HG02973 (cell line): ENCODE measurements around the gene BATF3.
"Not testable (repeated sequence)": the region's sequence is repeated elsewhere in the genome, so short reads cannot be mapped to it uniquely, and the experiment has no call there.

Experiments
- ATAC-seq: cut with Tn5 transposase; IDR thresholded peaks from one replicate; pipeline ENCODE4 v1.9.1; 2021; ENCODE audit warnings: moderate library complexity; ENCODE audit not compliant: unreplicated experiment

BATF3 gene

DNA sequence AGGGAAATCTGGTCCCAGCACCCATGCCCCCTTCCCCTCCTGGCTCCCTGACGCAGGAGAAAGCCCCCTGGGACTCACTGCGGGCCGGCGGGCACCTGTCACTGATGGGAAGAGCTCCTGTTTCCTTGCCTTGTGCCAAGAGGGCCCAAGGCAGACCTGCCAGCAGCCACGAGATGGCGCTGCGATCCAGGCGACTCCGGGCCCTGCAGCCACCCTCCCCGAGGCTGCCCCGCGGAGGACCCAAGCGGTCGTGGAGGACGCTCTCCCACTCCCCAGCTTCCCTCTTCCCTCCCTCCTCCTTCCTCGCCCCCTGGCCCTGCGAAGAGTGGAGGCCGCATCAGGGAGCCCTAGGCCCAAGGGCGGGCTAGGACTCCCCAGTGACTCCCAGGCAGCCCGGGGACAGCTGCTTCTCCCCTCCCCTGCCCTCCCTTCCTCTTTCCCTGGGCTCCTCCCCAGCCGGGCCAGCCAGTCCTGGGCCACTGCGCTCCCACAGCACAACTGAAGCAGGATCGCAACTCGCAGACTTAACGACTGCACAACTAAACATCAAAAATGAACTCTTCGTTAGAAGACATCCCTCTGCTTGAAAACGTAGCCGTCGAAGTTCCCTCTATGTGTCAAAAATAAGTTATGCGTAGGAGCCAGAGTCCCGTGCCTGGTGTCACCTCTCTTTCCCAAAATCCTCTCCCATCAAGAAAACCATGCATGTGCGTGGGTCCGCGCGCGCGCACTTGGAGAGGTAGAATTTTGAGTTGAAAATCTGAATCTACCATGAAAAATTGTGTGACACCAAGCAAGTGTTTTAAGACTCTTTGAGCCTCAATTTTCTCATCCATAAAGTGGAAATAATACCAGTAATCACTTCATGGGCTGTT is 34.2 kb downstream of the BATF3 start:
- peak; percentile 92 for ATAC-seq

DNA sequence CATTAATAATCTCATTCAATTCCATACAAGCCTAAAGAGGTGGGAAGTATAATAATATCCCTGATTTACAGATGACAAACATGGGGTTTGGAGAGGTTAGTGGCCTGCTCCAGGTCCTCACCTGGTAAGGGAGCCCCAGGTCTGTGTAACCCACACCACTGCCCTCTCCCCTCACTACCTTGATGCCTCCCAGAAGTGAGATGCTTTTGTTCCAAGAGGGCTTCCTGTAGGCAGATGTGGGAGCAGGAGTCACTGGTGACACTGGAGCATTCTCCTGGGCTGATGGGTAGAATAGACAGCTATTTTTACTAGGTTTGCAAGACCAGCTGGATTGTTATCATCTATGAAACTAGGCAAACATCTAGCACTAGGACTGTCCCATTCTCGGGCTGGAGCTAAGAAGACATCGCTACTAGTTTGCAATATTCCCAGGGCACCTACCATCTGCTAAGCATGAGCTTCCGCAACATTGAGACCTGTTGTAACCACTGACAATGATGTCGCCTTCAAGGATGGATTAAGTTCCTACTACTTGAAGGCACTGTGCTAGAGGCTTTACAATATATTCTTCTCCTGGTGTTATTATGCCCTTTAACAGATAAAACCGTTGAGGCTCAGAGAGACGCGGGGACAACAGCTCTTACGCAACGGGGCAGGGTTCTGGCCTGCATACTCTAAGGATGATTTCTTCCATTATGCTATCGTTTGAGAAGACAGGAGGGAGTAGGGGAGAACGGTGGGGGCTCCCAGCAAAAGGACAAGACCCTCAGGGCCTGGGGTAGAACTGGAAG is 35.0 kb downstream of the BATF3 start:
- ATAC-seq = no peak

- ATAC-seq = not testable (repeated sequence)
Measured at GRCh38 chr1:212658250-212658649, 41.4 kb downstream of the BATF3 start.

GRCh38 chr1:212656730-212657129 is 42.9 kb downstream of the BATF3 start:
- ATAC-seq = no peak

DNA sequence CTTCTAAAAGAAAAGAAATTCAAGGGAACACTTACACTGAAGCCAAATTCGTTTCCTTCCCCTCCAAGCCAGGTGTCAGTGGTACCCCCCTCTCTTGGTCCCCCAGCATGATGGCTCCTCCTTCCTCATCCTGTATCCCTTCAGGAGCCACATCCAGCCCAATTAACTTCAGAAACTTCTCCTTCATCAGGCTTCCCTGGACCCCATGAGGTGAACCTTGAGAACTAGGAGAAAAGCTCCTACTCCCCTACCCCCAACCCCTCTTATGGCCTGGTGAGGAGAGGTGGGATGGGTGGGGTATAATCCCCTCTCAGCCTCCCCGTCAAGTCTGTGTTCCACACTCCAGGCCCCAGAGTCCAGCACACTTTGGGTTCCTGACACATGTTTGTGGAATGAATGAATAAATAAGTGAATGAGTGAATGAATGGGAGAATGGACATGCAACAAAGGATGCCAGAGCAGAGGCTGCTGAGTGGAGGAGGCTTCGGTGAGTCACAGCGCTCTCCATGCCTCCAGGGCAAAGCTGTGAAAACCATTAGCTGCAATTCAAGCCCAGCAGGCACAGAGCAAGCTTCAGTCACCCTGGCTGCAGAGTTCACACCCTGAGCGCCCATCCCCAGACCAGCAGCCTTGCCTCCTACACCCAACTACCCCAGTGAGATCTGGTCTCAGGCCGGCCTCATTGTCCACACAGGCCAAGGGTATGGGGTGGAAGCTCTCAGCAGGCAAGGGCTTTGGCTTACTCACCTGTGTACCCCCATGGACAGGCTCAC is 43.8 kb downstream of the BATF3 start:
- no peak for ATAC-seq

GRCh38 chr1:212652609-212653008 is 47.0 kb downstream of the BATF3 start:
- ATAC-seq = no peak

- ATAC-seq = no peak
Measured at GRCh38 chr1:212651977-212652376, 47.7 kb downstream of the BATF3 start.

GRCh38 chr1:212651521-212651920 is 48.1 kb downstream of the BATF3 start:
- no peak for ATAC-seq

- ATAC-seq = no peak
Measured at GRCh38 chr1:212650228-212650627, 49.4 kb downstream of the BATF3 start.

DNA sequence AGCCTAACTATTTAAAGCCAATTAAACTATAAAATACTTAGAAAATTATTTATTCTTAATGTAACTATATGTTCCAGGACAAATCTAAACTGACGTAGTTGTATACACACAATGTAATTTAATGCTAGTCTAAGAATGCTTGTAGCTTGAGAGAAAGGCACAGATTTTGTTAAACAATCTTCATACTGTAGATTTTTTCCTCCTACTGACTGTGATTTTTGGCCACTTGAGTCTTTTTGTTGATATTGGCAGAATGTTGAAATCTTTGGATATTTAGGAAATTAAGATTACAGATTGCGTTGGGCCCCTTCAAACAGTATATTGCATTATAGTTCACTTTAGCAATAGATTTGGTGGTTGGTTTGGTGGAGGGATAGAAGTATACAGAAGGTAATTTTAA is 50.6 kb downstream of the BATF3 start:
- ATAC-seq = no peak

- no peak for ATAC-seq
Measured at GRCh38 chr1:212648431-212648830, 51.2 kb downstream of the BATF3 start.

DNA sequence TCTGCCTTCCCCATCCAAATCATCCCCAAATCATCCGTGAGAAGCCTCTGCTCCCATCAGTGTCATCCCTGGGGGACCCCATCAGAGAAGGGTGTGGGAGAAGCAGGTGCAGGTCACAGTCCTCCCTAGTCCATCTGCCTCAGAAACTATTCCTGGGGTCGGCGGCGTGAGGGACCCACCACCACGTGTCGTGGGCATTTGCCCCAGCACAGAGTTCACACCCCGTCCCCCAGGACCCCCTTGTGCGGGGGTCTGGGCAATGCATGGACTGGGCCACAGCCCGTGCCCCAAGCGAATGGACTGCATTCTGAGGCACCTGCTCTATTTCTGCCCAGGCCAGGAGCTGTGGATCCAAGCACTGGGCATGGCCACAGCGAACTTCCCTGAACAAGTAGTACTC is 52.6 kb downstream of the BATF3 start:
- no peak for ATAC-seq

- ATAC-seq = no peak
Measured at GRCh38 chr1:212646588-212646987, 53.1 kb downstream of the BATF3 start.

GRCh38 chr1:212645546-212646543 is 53.8 kb downstream of the BATF3 start:
- ATAC-seq = no peak

GRCh38 chr1:212644866-212645545 is 54.6 kb downstream of the BATF3 start:
- no peak for ATAC-seq

- ATAC-seq = no peak
Measured at GRCh38 chr1:212643877-212644276, 55.8 kb downstream of the BATF3 start.

DNA sequence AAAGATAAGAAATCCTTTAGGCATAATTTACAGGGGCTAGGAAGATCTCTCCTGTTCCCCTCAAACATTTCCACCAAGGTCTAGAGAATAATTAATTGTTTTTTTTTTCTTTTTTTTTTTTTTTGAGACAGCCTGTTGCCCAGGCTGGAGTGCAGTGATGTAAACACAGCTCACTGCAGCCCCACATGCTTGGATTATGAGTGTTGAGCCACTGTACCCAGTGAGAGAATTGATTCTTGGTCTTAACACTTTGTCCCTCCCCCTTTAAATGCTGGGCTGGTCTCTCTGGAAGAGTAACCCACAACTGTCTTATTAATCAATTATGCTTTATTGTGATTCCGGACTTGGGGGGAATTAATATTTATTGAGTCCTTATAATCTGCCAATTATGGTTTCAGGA is 57.7 kb downstream of the BATF3 start:
- no peak for ATAC-seq

DNA sequence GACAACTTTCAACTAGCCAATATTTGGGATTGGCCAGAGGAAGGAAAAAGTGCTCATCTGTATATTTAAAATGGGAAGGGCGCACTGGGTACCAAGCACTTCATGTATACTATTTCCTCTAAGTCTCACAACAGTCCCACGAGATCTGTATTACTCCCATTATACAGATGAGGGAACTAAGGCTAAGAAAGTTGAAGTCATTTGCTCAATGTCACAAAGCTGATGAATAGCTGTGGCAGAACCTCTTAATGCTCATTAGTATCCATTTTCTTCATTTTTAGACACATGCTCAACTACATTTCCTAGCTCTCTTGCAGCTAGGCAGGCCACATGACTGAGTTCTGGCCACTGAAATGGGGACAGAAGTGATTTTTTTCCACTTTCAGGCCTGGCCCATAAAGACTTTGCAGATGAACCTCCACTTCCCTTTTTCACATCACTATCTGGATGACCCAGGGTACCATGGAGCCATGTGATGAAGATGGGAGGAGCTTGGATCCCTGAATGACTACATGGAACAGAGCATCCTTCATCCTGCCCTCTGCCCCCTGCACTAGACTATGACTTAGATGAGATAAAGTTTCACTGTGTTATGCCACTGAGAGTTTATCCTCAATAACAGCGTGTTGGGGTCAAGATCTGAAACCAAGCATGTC is 59.3 kb downstream of the BATF3 start:
- no peak for ATAC-seq

GRCh38 chr1:212639524-212639923 is 60.1 kb downstream of the BATF3 start:
- ATAC-seq = not testable (repeated sequence)
